Prostate gland (tissue), 2 donors: ENCODE measurements around the gene HECW1. TPM values are rescaled to one million over a fixed set of nuclear protein-coding genes. Genes with fewer than 3 reads are reported as not detected.

ENCODE experiments used
- DNase-seq: peaks from one replicate; pipeline ENCODE4 v3.0.0-alpha.2; 2019; ENCODE audit warnings: low spot score
- H3K27ac ChIP-seq, 2 donors: fragments of 200-600 bp; sonication (generic); 2 replicates each; pipeline ENCODE4 v1.5.1; 2017 to 2019
- H3K27me3 ChIP-seq: fragments of 200-600 bp; sonication (generic); replicated peaks from 2 replicates; pipeline ENCODE4 v1.5.1; 2019; ENCODE audit not compliant: insufficient read depth
- H3K36me3 ChIP-seq, 2 donors: fragments of 200-600 bp; sonication (generic); 1 replicate in 1 of 2; 2 replicates in 1 of 2; pipeline versions ENCODE4 v1.5.1 to v1.8.1; 2017 to 2019
- H3K4me1 ChIP-seq: fragments of 200-600 bp; sonication (generic); replicated peaks from 2 replicates; pipeline ENCODE4 v1.5.1; 2019
- H3K4me3 ChIP-seq, 2 donors: fragments of 200-600 bp; sonication (generic); 2 replicates each; pipeline ENCODE4 v1.5.1; 2017 to 2019
- H3K9me3 ChIP-seq: fragments of 200-600 bp; sonication (generic); 2 replicates; pipeline ENCODE4 v1.5.1; 2017
- CTCF ChIP-seq, 4 experiments: fragments of 200-600 bp in 2 of 4; fragments of 450-650 bp in 2 of 4; sonication (generic) in 2 of 4; IDR thresholded peaks; 1 replicate in 3 of 4; 2 replicates in 1 of 4; pipeline ENCODE4 v1.5.1; 2016 to 2019; ENCODE audit warnings: antibody characterized with exemption in 4 of 4, mild to moderate bottlenecking in 2 of 4, moderate library complexity in 2 of 4
- POLR2A ChIP-seq: fragments of 450-650 bp; IDR thresholded peaks from one replicate; pipeline ENCODE4 v1.6.1; 2016; ENCODE audit warnings: antibody characterized with exemption, mild to moderate bottlenecking
- POLR2AphosphoS5 ChIP-seq: sonication (generic); formaldehyde crosslinking; IDR thresholded peaks from one replicate; pipeline ENCODE4 v1.6.1; 2017; ENCODE audit warnings: antibody characterized with exemption
- WGBS: methylation state at CpG from one replicate; pipeline ENCODE4 v1.1.5; 2018; 5-methylcytosine and 5-hydroxymethylcytosine counted together
- intact Hi-C: fragments of 100-400 bp; cut with DNase I; formaldehyde crosslinking; loops from one replicate; pipeline ENCODE4 v1.14.2; 2022
- total RNA-seq, 2 donors: library from RNA; depleted of rRNA; stranded (reverse); fragments of >200 nt; gene quantifications; one replicate each; pipeline ENCODE4 v1.1.0, GENCODE V29; 2016

Gene HECW1
- total RNA-seq, 2 donors from 2014 or later: 1.4 to 10.3 TPM

- intact Hi-C loops: no loop called here
- DNase-seq: no peak
- Histone ChIP-seq H3K27me3 (no peaks in the 10 kb centered on the region), H3K4me1 (peaks cover 6% of the 10 kb centered on the region), H3K4me3 (no peak overlapping the region), H3K9me3 (no peaks in the 10 kb centered on the region), H3K27ac (peak overlapping the region in 1 of 2 donors; percentile 89), H3K36me3 (no peaks in the 10 kb centered on the region)
- TF ChIP-seq POLR2AphosphoS5 (peak; percentile 43), POLR2A (no peak)
- WGBS: 32% methylated on average over 2 of the region's 2 CpGs
These were observed 473.1 kb downstream of the HECW1 start for GRCh38 chr7:43585562-43585961.

DNA sequence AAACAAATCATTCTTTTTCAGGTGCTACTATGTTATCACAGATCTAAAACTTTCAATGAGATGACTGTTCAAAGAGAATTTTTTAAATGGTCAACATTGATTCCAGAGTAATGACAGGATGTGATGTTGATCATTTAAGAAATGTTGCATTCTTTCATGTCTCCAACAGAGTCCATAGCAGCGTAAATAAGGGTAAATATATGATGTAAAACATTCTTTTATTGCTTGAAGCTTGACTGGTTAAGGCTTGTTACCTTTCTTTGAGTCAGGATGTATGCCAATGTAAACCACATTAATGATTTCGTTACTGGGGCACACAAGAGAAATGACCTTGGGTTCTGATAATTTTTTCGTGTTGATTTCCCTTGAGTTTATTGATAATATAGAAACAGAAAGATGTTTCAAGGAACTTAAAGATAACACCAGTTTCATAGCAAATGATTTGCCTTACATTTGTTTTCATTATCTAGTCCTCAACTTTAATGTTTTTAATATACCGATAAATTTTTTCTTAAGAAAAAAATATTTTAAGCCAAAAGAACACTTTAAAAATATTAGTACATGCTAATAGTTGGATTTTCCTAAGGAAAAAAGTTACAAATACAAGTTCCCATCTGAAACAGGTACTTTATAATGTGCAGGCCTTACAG, 473.9 kb downstream of the HECW1 start:
- 39% methylated on average over 4 of the region's 4 CpGs for WGBS

GRCh38 chr7:43588477-43589132, 476.2 kb downstream of the HECW1 start:
- H3K9me3 ChIP-seq: no peaks in the 10 kb centered on the region
- no peaks in the 10 kb centered on the region for H3K27me3 ChIP-seq
- intact Hi-C loops: no loop called here
- no peak overlapping the region for H3K4me3 ChIP-seq
- DNase-seq: no peak
- peaks cover 6% of the 10 kb centered on the region for H3K4me1 ChIP-seq
- TF ChIP-seq POLR2AphosphoS5 (no peak), POLR2A (no peak), CTCF (IDR thresholded peaks at IDR 0.05) (no peak)
- 84% methylated on average over 5 of the region's 5 CpGs for WGBS
- no peaks in the 10 kb centered on the region for H3K36me3 ChIP-seq
- H3K27ac ChIP-seq: no peak overlapping the region

More for the DNA sequence above, 473.9 kb downstream of the HECW1 start:
- peak; percentile 73 for TF ChIP-seq POLR2AphosphoS5
- TF ChIP-seq CTCF (IDR thresholded peaks at IDR 0.05): no peak
- no peak for TF ChIP-seq POLR2A
- no peaks in the 10 kb centered on the region for H3K9me3 ChIP-seq
- no peaks in the 10 kb centered on the region for H3K27me3 ChIP-seq
- no peak overlapping the region for H3K4me3 ChIP-seq
- peaks cover 6% of the 10 kb centered on the region for H3K4me1 ChIP-seq
- DNase-seq: no peak
- H3K27ac ChIP-seq: peak overlapping the region in 1 of 2 donors; percentile 89
- intact Hi-C loops: no loop called here
- H3K36me3 ChIP-seq: no peaks in the 10 kb centered on the region

GRCh38 chr7:43589133-43589478, 476.7 kb downstream of the HECW1 start:
- H3K4me1 ChIP-seq: peaks cover 6% of the 10 kb centered on the region
- no peak for DNase-seq
- no peak overlapping the region for H3K27ac ChIP-seq
- intact Hi-C loops: no loop called here
- H3K4me3 ChIP-seq: no peak overlapping the region
- TF ChIP-seq CTCF (IDR thresholded peaks at IDR 0.05) (no peak), POLR2AphosphoS5 (no peak), POLR2A (no peak)
- no peaks in the 10 kb centered on the region for H3K27me3 ChIP-seq
- no peaks in the 10 kb centered on the region for H3K9me3 ChIP-seq
- no peaks in the 10 kb centered on the region for H3K36me3 ChIP-seq

DNA sequence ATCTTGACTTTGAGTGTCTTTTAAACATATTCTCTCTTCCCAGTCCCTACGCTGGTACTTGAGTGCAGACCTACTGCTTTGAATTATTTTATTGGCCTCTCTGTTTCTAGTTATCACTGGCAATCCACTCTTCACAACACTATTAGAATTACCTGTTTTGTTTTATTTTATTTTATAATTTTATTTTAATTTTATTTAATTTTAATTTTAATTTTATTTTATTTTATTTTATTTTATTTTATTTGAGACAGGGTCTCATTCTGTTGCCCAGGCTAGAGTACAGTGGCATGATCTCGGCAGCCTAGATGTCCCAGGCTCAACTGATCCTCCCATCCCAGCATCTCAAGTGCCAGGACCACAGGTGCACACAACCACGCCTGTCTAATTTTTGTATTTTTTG, 477.3 kb downstream of the HECW1 start:
- H3K4me1 ChIP-seq: peaks cover 6% of the 10 kb centered on the region
- H3K27ac ChIP-seq: no peak overlapping the region
- H3K36me3 ChIP-seq: no peaks in the 10 kb centered on the region
- TF ChIP-seq CTCF (IDR thresholded peaks at IDR 0.05) (no peak), POLR2AphosphoS5 (no peak), POLR2A (no peak)
- H3K4me3 ChIP-seq: no peak overlapping the region
- WGBS: 81% methylated on average over 3 of the region's 3 CpGs
- H3K27me3 ChIP-seq: no peaks in the 10 kb centered on the region
- H3K9me3 ChIP-seq: no peaks in the 10 kb centered on the region
- no peak for DNase-seq
- intact Hi-C loops: no loop called here
